ENCODE measurements around the gene C3orf33.

Gene C3orf33

DNA sequence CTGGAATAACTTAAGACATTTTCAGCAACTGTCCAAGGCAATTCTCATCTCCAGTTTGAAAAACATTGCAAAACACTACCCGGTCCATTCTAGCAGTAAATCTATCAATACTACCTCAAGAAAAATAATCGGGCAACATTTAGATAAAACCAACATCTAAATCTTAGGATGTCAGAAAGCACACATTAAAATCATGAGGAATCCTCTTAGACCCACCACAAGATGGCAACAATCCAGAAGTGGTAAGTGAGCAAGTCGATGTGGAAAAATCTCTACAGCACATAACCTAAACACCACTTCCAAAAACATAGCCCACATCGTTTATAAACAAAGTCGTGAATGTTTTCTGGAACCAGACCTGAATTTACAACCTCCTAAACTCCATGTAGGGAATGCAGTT is 66.9 kb downstream of the C3orf33 start:
- no peak for FAIRE-seq

DNA sequence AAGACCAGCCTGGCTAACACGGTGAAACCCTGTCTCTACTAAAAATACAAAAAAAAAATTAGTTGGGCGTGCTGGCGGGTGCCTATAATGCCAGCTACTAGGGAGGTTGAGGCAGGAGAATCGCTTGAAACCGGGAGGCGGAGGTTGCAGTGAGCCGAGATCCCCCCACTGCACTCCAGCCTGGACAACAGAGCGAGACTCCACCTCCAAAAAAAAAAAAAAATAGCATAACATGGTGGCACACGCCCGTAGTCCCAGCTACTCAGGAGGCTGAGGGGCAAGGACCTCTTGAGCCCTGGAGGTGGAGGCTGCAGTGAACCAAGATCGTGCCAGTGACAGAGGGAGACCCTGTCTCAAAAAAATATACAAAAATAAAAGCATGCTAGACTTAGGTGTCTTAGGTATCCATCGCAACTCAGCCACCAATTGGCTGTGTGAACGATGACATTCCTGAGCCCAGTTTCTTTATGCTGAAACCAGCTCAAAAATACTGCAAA is 67.5 kb downstream of the C3orf33 start:
- no peak for FAIRE-seq

DNA sequence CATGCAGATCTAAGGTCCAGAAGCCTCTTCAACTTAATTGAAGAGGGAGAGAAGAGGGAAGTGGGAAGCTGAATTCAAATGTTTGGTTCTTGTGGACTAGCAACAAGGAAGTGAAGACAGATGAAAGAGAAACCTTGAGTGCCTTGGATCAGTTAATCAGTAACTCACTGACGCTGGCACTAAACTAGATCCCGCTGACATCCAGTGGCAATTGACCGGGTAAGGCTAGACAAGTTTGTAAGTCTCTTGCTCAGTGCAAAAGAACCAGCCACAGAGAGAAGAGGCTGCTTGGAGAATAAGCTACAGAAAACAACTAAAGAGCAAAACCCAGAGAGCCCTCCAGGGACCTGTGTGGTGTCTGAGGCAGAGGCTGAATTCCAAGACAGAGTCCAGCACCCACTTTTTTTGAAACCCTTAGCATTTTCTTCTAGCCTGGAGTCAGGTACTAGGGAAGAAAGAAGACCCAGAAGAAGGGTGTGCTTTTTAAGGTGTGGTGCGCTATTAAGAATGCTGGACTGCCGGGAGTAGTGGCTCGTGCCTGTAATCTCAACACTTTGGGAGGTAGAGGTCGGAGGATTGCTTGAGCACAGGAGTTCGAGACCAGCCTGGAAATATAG is 68.1 kb downstream of the C3orf33 start:
- no peak for FAIRE-seq

DNA sequence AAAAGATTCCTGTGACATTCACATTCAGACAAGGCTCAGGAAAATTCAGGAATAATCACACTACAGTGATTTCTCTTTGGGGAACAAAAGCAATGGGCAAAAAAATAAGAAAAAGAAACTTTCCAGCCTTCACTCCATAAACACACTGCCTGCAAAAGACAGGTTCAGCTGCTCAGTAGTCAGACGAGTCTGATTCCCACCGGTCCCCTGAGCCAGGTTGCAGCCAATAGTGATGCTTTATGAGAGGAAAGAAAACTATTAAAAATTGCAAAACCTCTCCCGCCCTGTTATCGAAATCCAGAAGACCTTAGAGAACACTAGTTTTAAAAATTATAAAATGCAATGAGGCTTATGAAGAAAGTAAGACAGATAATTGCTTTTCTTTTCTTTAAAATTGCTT is 69.7 kb downstream of the C3orf33 start:
- FAIRE-seq, result no peak

DNA sequence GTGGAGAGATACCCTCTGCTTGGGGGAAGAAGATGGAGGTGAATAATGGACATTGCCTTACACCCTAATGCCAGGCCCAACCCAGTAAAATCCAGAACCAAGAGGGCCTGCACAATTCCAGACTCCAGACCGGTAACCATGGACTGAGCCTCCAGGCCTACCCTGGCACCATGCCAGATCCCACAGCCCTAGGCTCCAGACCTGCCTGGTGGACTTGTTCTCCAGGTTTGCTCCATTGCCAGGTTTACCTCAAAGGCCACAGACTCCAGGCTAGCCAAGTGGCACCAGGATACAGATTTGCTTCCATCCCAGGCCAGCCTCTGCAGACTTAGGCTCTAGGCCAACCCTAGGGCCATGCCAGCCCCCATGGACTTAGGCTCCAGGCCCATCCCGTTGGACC is 75.2 kb downstream of the C3orf33 start:
- no peak for FAIRE-seq

DNA sequence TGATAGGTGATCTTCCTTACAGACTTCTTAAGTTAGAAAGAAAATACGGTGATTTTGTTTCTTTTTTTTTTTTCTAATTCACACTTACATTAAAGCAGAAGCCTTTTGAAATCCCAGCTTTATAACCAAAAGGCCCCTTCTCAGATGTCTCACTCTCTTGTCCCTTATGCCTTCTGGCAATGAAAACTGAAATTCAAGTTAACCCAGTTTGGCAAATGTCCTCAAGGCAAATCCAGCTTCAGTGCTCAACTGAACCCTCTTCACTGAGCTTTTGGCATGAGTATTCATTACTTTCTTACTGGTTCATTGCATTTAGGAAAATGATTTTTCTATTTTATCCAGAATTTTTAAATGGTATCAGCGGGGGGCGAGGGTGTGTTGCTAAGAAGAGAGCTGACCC is 78.2 kb downstream of the C3orf33 start:
- FAIRE-seq, result no peak

DNA sequence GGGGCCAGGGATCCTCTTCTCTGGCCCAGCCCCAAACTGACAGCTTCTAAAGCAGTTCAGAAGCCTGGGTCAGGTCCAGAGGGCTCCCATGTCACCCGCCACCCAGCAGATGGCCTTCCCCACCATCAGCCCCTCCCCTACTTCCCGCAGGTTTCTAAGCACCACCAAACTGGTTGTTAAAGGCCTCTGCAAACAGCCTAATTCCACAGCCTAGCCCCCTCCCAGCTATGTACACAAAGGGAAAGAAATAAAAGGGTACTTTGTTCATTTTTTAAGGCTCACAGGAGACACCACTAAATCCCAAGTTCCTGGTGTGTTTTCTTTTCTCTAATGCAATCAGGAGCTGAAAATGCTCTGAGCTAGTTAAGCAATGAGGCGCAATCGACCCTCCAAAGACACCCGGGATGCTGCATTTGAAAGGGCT is 91.8 kb downstream of the C3orf33 start:
- FAIRE-seq, result no peak
